Measurements from ENCODE around the gene OR52M1. TPM values are rescaled to one million over a fixed set of nuclear protein-coding genes. Genes with fewer than 3 reads are reported as not detected.

Gene OR52M1
- total and polyA plus RNA-seq, 11 donors: not detected

- 77 to 86% (median 84%) methylated on average over 3 of the region's 3 CpGs for WGBS, 4 donors
- H3K9me3 ChIP-seq: peaks cover 0 to 12% (median 0%) of the 10 kb centered on the region in 12 donors
These were observed 20.4 kb downstream of the OR52M1 start for GRCh38 chr11:4565371-4565770.

DNA sequence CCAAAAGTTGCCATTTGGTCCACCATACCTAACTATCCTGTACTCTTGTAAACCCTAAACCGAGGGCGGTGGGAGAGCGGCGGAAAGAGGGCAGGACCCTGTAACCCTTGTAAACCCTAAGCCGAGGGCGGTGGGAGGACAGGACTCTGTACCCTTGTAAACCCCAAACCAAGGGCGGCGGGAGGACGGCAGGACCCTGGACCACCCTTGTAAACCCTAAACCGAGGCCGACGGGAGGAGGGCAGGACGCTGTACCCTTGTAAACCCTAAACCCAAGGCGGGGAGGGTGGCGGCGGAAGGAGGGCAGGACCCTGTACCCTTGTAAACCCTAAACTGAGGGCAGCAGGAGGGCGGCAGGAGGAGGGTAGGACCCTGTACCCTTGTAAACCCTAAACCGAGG lies 24.1 kb downstream of the OR52M1 start:
- no peak overlapping the region for H3K27ac ChIP-seq
- peaks cover 0 to 4% (median 0%) of the 10 kb centered on the region in 9 donors for H3K27me3 ChIP-seq
- no peak for ATAC-seq
- intact Hi-C loops (cut with DNase I): no loop called here
- TF ChIP-seq POLR2A (IDR thresholded peaks at IDR 0.05): no peak
- no peak for TF ChIP-seq CTCF (IDR thresholded peaks at IDR 0.05)
- 89 to 96% (median 93%) methylated on average over 18 of the region's 18 CpGs for WGBS, 4 donors
- H3K4me1 ChIP-seq: no peaks in the 10 kb centered on the region
- H3K4me3 ChIP-seq: no peak overlapping the region
- peaks cover 0 to 9% (median 0%) of the 10 kb centered on the region in 12 donors for H3K9me3 ChIP-seq
- no peak for DNase-seq
- H3K36me3 ChIP-seq: no peaks in the 10 kb centered on the region

More at GRCh38 chr11:4565371-4565770, 20.4 kb downstream of the OR52M1 start:
- Histone ChIP-seq H3K27me3 (no peaks in the 10 kb centered on the region), H3K36me3 (no peaks in the 10 kb centered on the region), H3K27ac (no peak overlapping the region), H3K4me1 (no peaks in the 10 kb centered on the region), H3K4me3 (no peak overlapping the region)
- intact Hi-C loops (cut with DNase I): no loop called here
- DNase-seq (no peak), ATAC-seq (no peak)
- TF ChIP-seq POLR2A (IDR thresholded peaks at IDR 0.05): no peak
- TF ChIP-seq CTCF (IDR thresholded peaks at IDR 0.05): no peak

DNA sequence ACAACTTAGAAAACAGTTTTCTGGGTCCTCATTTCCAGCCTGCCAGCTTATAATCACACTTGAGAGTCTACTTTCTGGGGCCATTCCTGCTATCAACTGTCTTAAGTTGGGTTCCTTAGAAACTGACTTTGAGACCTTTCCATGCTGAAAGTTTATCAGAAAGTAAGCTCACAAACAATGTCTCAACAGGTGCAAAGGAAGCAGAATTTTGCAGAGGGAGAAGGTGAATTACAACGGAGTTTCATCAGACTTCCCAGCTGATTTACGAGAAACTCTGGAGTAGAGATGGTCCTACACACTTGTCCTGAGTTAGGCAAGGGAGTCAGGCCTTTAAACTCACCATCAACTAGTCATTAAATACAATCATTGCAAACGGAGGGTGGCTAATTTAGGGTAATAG lies 31.9 kb downstream of the OR52M1 start:
- no peaks in the 10 kb centered on the region for H3K9me3 ChIP-seq
- H3K4me1 ChIP-seq: no peaks in the 10 kb centered on the region
- peaks cover 0 to 19% (median 0%) of the 10 kb centered on the region in 9 donors for H3K27me3 ChIP-seq
- no peak overlapping the region for H3K27ac ChIP-seq
- no peak for ATAC-seq
- WGBS, 4 donors: 59 to 66% (median 63%) methylated on average over 3 of the region's 3 CpGs
- TF ChIP-seq POLR2A (IDR thresholded peaks at IDR 0.05) (no peak), CTCF (IDR thresholded peaks at IDR 0.05) (no peak)
- no peak for DNase-seq
- H3K36me3 ChIP-seq: no peaks in the 10 kb centered on the region
- intact Hi-C loops (cut with DNase I): no loop called here
- H3K4me3 ChIP-seq: no peak overlapping the region

DNA sequence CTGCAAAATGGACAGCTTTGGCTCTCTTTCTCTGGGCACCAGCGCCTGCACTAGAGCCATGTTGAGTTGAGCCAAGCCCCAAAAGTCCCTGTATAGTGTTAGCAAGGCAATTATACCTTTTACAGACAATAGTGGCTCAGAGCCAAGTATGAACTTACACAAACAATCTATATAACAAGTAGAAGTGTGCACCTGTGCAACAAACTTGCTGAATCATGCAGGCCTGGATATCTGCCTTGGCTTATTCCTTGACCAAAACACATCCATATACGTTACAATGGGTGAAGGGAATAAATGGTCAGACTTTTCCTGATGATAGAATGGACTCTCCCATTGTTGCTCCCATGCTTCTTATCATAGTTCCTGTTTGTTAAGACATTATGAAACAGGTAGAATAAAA lies 32.8 kb downstream of the OR52M1 start:
- H3K4me1 ChIP-seq: no peaks in the 10 kb centered on the region
- H3K4me3 ChIP-seq: no peak overlapping the region
- TF ChIP-seq CTCF (IDR thresholded peaks at IDR 0.05) (no peak), POLR2A (IDR thresholded peaks at IDR 0.05) (no peak)
- intact Hi-C loops (cut with DNase I): no loop called here
- no peaks in the 10 kb centered on the region for H3K9me3 ChIP-seq
- no peak overlapping the region for H3K27ac ChIP-seq
- ATAC-seq (no peak), DNase-seq (no peak)
- no peaks in the 10 kb centered on the region for H3K36me3 ChIP-seq
- 78 to 89% (median 87%) methylated on average over 2 of the region's 2 CpGs for WGBS, 4 donors
- H3K27me3 ChIP-seq: peaks cover 0 to 19% (median 0%) of the 10 kb centered on the region in 9 donors
